HCT116 (cell line): Measurements from ENCODE around the gene PDHX. TPM values are rescaled to one million over a fixed set of nuclear protein-coding genes. Genes with fewer than 3 reads are reported as not detected.
A peak's percentile ranks its signal among the peaks of the same experiment; 100 is the strongest.
"Not testable (repeated sequence)": the region's sequence is repeated elsewhere in the genome, so short reads cannot be mapped to it uniquely, and the experiment has no call there.

ENCODE experiments used
- ATAC-seq: fragments of 200-7000 bp; cut with Tn5 transposase; 2 replicates; pipeline ENCODE4 v1.9.1; 2020; ENCODE audit warnings: mild to moderate bottlenecking, moderate library complexity
- BruUV-seq: library from RNA; stranded (reverse); fragments of 400-500 nt; replicated peaks from 2 replicates; lab custom pipeline; 2021; lab: Mats Ljungman, UMichigan
- CTCF ChIA-PET: fragments of 300-600 bp; sonication (Branson Sonifier 250); formaldehyde crosslinking; loops from one replicate; lab custom pipeline; 2021; ENCODE audit warnings: antibody characterized with exemption; lab: Charles Lee
- POLR2A ChIA-PET: fragments of 300-600, 350-600 bp; sonication (Branson Sonifier 250); formaldehyde crosslinking; loops from one replicate; lab custom pipeline; 2021; ENCODE audit warnings: antibody characterized with exemption; lab: Charles Lee
- RAD21 ChIA-PET, 2 experiments: fragments of 300-600 bp; sonication (Branson Sonifier 250); formaldehyde crosslinking; loops; one replicate each; lab custom pipeline; 2023; ENCODE audit warnings: low total read pairs in 2 of 2; ENCODE audit not compliant: uncharacterized antibody in 2 of 2, unreplicated experiment in 2 of 2, low non-redundant PET in 1 of 2; lab: Charles Lee
- DNase-seq: peaks from one replicate; pipeline ENCODE4 v3.0.0-alpha.2; 2010; ENCODE audit warnings: low read depth, low spot score
- H2AFZ ChIP-seq: fragments of 200-600 bp; shearing (Covaris generic), sonication (generic); 2 replicates; pipeline ENCODE4 v1.6.1; 2017; ENCODE audit warnings: low read depth, mixed run types, mixed read lengths, antibody characterized with exemption, low read length; ENCODE audit not compliant: poor library complexity, severe bottlenecking
- H3K27ac ChIP-seq: 2 replicates; pipeline ENCODE4 v1.5.1; 2012; ENCODE audit warnings: low read depth, low read length
- H3K27me3 ChIP-seq: fragments of 200-600 bp; sonication (generic); 2 replicates; pipeline ENCODE4 v1.6.1; 2016; ENCODE audit warnings: mixed run types, low read length, mixed read lengths; ENCODE audit not compliant: insufficient read depth
- H3K36me3 ChIP-seq, 2 experiments: fragments of 200-500 bp in 1 of 2; fragments of 200-600 bp in 1 of 2; sonication (Bioruptor generic) in 1 of 2; sonication (generic) in 1 of 2; 2 replicates each; pipeline versions ENCODE4 v1.5.1 to v1.6.1; 2014 to 2016; ENCODE audit warnings: low read length in 2 of 2, inconsistent platforms in 1 of 2, mixed read lengths in 1 of 2, mixed run types in 1 of 2; ENCODE audit not compliant: insufficient read depth in 2 of 2, control insufficient read depth in 1 of 2
- H3K4me1 ChIP-seq, 2 experiments: fragments of 200-600 bp in 1 of 2; sonication (generic) in 1 of 2; 2 replicates each; pipeline versions ENCODE4 v1.5.1 to v1.6.1; 2012 to 2017; ENCODE audit warnings: low read length in 2 of 2, inconsistent platforms in 1 of 2, mild to moderate bottlenecking in 1 of 2, mixed read lengths in 1 of 2, mixed run types in 1 of 2, moderate library complexity in 1 of 2; ENCODE audit not compliant: insufficient read depth in 2 of 2, control insufficient read depth in 1 of 2
- H3K4me2 ChIP-seq: fragments of 200-600 bp; sonication (generic); 2 replicates; pipeline ENCODE4 v1.6.1; 2017; ENCODE audit warnings: mixed run types, low read length, mixed read lengths
- H3K4me3 ChIP-seq, 2 experiments: fragments of 200-600 bp in 1 of 2; sonication (generic) in 1 of 2; replicated peaks in 1 of 2; 2 replicates each; pipeline ENCODE4 v1.5.1; 2011 to 2016; ENCODE audit warnings: low read length in 2 of 2, control low read depth in 1 of 2, low read depth in 1 of 2, mild to moderate bottlenecking in 1 of 2, mixed read lengths in 1 of 2, mixed run types in 1 of 2
- H3K79me2 ChIP-seq: fragments of 200-600 bp; sonication (generic); 2 replicates; pipeline ENCODE4 v1.6.1; 2017; ENCODE audit warnings: mild to moderate bottlenecking, mixed run types, low read length, moderate library complexity, mixed read lengths; ENCODE audit not compliant: insufficient read depth
- H3K9ac ChIP-seq: fragments of 200-600 bp; sonication (generic); 2 replicates; pipeline ENCODE4 v1.6.1; 2016; ENCODE audit warnings: low read length, mixed read lengths
- H3K9me2 ChIP-seq: fragments of 200-600 bp; sonication (generic), shearing (Covaris generic); 2 replicates; pipeline ENCODE4 v1.6.1; 2017; ENCODE audit warnings: mixed run types, mild to moderate bottlenecking, moderate library complexity; ENCODE audit not compliant: insufficient read depth
- H3K9me3 ChIP-seq, 2 experiments: fragments of 200-500 bp in 1 of 2; fragments of 200-600 bp in 1 of 2; sonication (Bioruptor generic) in 1 of 2; sonication (generic) in 1 of 2; 2 replicates each; pipeline ENCODE4 v1.6.1; 2014 to 2017; ENCODE audit warnings: low read length in 2 of 2, mixed read lengths in 2 of 2, inconsistent platforms in 1 of 2, low read depth in 1 of 2, mild to moderate bottlenecking in 1 of 2, mixed run types in 1 of 2, moderate library complexity in 1 of 2; ENCODE audit not compliant: control insufficient read depth in 1 of 2, insufficient read depth in 1 of 2
- H4K20me1 ChIP-seq: fragments of 200-600 bp; sonication (generic), shearing (Covaris generic); 2 replicates; pipeline ENCODE4 v1.6.1; 2017; ENCODE audit warnings: mixed run types, mild to moderate bottlenecking, moderate library complexity; ENCODE audit not compliant: insufficient read depth
- CBX3 ChIP-seq: IDR thresholded peaks from 2 replicates; pipeline ENCODE4 v1.6.1; 2012; ENCODE audit warnings: low read depth
- CEBPB ChIP-seq: IDR thresholded peaks from 2 replicates; pipeline ENCODE4 v1.6.1; 2012; ENCODE audit warnings: low read depth
- EGR1 ChIP-seq: IDR thresholded peaks from 2 replicates; pipeline ENCODE4 v1.6.1; 2012; ENCODE audit warnings: low read depth
- ELF1 ChIP-seq: IDR thresholded peaks from 2 replicates; pipeline ENCODE4 v1.6.1; 2012; ENCODE audit warnings: low read depth, borderline replicate concordance
- EZH2phosphoT487 ChIP-seq: fragments of 200-600 bp; IDR thresholded peaks from 2 replicates; pipeline ENCODE4 v1.6.1; 2018; ENCODE audit warnings: antibody characterized with exemption, borderline replicate concordance
- FOSL1 ChIP-seq: IDR thresholded peaks from 2 replicates; pipeline ENCODE4 v1.6.1; 2012; ENCODE audit warnings: low read depth
- JUND ChIP-seq: IDR thresholded peaks from 2 replicates; pipeline ENCODE4 v1.6.1; 2012
- RAD21 ChIP-seq: IDR thresholded peaks from 2 replicates; pipeline ENCODE4 v1.6.1; 2012; ENCODE audit warnings: low read depth, mild to moderate bottlenecking
- REST ChIP-seq: IDR thresholded peaks from 2 replicates; pipeline ENCODE4 v1.6.1; 2012; ENCODE audit warnings: low read depth
- SIN3A ChIP-seq: IDR thresholded peaks from 2 replicates; pipeline ENCODE4 v1.6.1; 2012; ENCODE audit warnings: low read depth
- SP1 ChIP-seq: IDR thresholded peaks from 2 replicates; pipeline ENCODE4 v1.6.1; 2012; ENCODE audit warnings: low read depth
- YY1 ChIP-seq: IDR thresholded peaks from 2 replicates; pipeline ENCODE4 v1.6.1; 2011; ENCODE audit warnings: low read length, low read depth, moderate library complexity, mild to moderate bottlenecking; ENCODE audit not compliant: insufficient replicate concordance; ENCODE audit errors: extremely low read depth
- ZFX ChIP-seq: fragments of 450-650 bp; IDR thresholded peaks from 2 replicates; pipeline ENCODE4 v1.6.1; 2017
- intact Hi-C: fragments of 100-400 bp; cut with micrococcal nuclease; formaldehyde crosslinking; loops from 2 replicates; pipeline ENCODE4 v1.10.0; 2022
- total RNA-seq: library from RNA; stranded (reverse); gene quantifications from one replicate; pipeline ENCODE4 v1.2.1, GENCODE V29; 2021; ENCODE audit not compliant: unreplicated experiment

PDHX gene
- total RNA-seq, 1 experiment from 2014 or later = 36.6 TPM

DNA sequence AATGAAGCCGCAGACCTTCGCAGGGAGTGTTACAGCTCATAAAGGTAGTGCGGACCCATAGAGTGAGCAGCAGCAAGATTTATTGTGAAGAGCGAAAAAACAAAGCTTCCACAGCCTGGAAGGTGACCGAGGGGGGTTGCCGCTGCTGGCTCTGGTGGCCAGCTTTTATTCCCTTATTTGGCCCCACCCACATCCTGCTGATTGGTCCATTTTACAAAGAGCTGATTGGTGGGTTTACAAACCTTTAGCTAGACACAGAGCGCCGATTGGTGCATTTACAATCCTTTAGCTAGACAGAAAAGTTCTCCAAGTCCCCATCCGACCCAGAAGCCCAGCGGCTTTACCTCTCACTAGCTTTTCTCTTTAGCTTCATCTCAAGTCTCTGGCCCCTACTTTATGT, 2.9 kb upstream of the PDHX start:
- H2AFZ ChIP-seq, H3K27me3 ChIP-seq, H3K9ac ChIP-seq, H3K9me3 ChIP-seq, RAD21 ChIA-PET, BruUV-seq, H3K4me2 ChIP-seq, H3K9me2 ChIP-seq, H3K27ac ChIP-seq, POLR2A ChIA-PET, H3K36me3 ChIP-seq, DNase-seq, ATAC-seq, H4K20me1 ChIP-seq, intact Hi-C loops, H3K4me3 ChIP-seq: not testable (repeated sequence)
- Histone ChIP-seq H3K4me1 (peaks cover 7 to 18% of the 10 kb centered on the region in 2 experiments), H3K79me2 (peaks cover 48% of the 10 kb centered on the region)
- CTCF ChIA-PET = interaction anchor here (0.7 kb wide), 1 partner anchor 14 kb away, joined by 3 read pairs; no protein-coding TSS in a partner anchor

GRCh38 chr11:34915136-34916014, 1.0 kb upstream of the PDHX start:
- intact Hi-C loops = no loop called here
- H3K9ac ChIP-seq = peak overlapping the region; percentile 93
- H3K36me3 ChIP-seq = peaks cover 3% of the 10 kb centered on the region in 2 experiments; a peak in 2 of 4 replicates
- DNase-seq = no peak
- ChIA-PET RAD21 (interaction anchor here in 1 of 2 experiments (0.7 kb wide), 1 partner anchor 16 kb away, joined by 4 read pairs; no protein-coding TSS in a partner anchor), POLR2A (interaction anchor here (1.1 kb wide), 1 partner anchor 8 kb away, joined by 3 read pairs; no protein-coding TSS in a partner anchor), CTCF (interaction anchor here (0.7 to 2.7 kb wide), 3 partner anchors 11 to 329 kb away, joined by 4 to 7 read pairs (median 7); no protein-coding TSS in a partner anchor)
- H2AFZ ChIP-seq = no peak overlapping the region
- no peaks in the 10 kb centered on the region for H3K9me2 ChIP-seq
- H3K4me2 ChIP-seq = peak overlapping the region; percentile 98
- H3K4me1 ChIP-seq = peaks cover 7 to 17% of the 10 kb centered on the region in 2 experiments
- H3K79me2 ChIP-seq = peaks cover 66% of the 10 kb centered on the region
- peaks cover 0 to 5% of the 10 kb centered on the region in 2 experiments; a peak in 1 of 4 replicates for H3K9me3 ChIP-seq
- H3K4me3 ChIP-seq = peak overlapping the region; percentile 88 to 92
- peak; percentile 8; the same call in 1 of the 2 replicates for ATAC-seq
- H4K20me1 ChIP-seq = no peaks in the 10 kb centered on the region
- peak overlapping the region; percentile 92 for H3K27ac ChIP-seq
- TSS peak; percentile 54 for BruUV-seq
- TF ChIP-seq RAD21 (no peak), YY1 (no peak), FOSL1 (no peak), EGR1 (no peak), EZH2phosphoT487 (no peak), SP1 (no peak), CEBPB (no peak), JUND (no peak), CBX3 (no peak), ELF1 (no peak), REST (no peak), SIN3A (no peak; the same call in 1 of the 2 replicates), ZFX (no peak)
- H3K27me3 ChIP-seq = no peaks in the 10 kb centered on the region
